Fibroblast of villous mesenchyme (primary cell): ENCODE data around the gene FAM50A. TPM values are rescaled to one million over a fixed set of nuclear protein-coding genes. Genes with fewer than 3 reads are reported as not detected.

Experiments
- DNase-seq: peaks from one replicate; pipeline ENCODE4 v3.0.0-alpha.2; 2010; ENCODE audit warnings: low read depth
- H3K4me3 ChIP-seq: 2 replicates; pipeline ENCODE4 v1.5.1; 2011; ENCODE audit warnings: low read depth, mild to moderate bottlenecking, low read length
- total RNA-seq: library from RNA; depleted of rRNA; stranded (reverse); fragments of >200 nt; gene quantifications from 2 replicates; pipeline ENCODE4 v1.2.3, GENCODE V29; 2012
- TF ChIP-seq, protein P1 (sequence below): IDR thresholded peaks from 2 replicates; pipeline ENCODE4 v1.5.1; 2012; ENCODE audit warnings: low read depth, mild to moderate bottlenecking, low read length; ENCODE audit not compliant: insufficient read depth

The FAM50A gene
- total RNA-seq, 1 donor, result 44.9 TPM

DNA sequence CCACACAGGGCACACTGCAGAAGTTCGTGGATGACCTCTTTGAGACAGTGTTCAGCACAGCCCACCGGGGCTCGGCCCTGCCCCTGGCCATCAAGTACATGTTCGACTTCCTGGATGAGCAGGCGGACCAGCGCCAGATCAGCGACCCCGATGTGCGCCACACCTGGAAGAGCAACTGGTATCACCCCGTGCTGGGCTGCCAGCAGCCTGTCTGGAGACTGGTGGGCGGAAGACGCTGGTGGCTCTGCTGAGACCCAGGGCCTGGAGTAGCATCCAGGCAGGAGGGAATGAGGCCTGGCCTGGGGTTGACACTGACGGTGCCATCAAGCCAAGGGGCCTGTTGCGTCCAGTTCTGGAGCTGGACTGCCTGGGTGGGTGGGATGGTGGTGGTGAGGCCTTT is 26.5 kb downstream of the FAM50A start:
- no peak overlapping the region for H3K4me3 ChIP-seq
- TF ChIP-seq, protein P1, sequence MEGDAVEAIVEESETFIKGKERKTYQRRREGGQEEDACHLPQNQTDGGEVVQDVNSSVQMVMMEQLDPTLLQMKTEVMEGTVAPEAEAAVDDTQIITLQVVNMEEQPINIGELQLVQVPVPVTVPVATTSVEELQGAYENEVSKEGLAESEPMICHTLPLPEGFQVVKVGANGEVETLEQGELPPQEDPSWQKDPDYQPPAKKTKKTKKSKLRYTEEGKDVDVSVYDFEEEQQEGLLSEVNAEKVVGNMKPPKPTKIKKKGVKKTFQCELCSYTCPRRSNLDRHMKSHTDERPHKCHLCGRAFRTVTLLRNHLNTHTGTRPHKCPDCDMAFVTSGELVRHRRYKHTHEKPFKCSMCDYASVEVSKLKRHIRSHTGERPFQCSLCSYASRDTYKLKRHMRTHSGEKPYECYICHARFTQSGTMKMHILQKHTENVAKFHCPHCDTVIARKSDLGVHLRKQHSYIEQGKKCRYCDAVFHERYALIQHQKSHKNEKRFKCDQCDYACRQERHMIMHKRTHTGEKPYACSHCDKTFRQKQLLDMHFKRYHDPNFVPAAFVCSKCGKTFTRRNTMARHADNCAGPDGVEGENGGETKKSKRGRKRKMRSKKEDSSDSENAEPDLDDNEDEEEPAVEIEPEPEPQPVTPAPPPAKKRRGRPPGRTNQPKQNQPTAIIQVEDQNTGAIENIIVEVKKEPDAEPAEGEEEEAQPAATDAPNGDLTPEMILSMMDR, result no peak
- no peak for DNase-seq

DNA sequence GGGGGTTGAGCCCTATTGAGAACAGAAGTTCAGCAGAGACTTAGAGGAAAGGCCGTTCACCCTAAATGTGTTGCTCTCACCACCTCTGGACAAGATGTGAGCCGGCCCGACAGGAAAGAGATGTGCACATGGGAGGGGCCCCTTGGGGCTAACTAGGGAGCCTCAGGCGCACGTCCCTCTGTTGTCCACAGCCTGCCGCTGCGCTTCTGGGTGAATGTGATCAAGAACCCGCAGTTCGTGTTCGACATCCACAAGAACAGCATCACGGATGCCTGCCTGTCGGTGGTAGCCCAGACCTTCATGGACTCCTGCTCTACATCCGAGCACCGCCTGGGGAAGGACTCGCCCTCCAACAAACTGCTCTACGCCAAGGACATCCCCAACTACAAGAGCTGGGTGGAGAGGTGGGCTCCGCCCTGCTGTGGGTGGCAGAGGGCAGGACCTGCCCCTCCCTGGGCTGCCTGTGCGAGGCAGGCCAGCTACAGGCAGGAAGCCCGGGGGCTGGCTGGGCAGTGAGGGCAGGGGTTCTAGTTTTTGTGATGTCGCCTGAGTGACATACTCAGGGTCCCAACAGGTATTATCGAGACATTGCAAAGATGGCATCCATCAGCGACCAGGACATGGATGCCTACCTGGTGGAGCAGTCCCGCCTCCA is 27.1 kb downstream of the FAM50A start:
- no peak for DNase-seq
- TF ChIP-seq, protein P1, result no peak
- no peak overlapping the region for H3K4me3 ChIP-seq

DNA sequence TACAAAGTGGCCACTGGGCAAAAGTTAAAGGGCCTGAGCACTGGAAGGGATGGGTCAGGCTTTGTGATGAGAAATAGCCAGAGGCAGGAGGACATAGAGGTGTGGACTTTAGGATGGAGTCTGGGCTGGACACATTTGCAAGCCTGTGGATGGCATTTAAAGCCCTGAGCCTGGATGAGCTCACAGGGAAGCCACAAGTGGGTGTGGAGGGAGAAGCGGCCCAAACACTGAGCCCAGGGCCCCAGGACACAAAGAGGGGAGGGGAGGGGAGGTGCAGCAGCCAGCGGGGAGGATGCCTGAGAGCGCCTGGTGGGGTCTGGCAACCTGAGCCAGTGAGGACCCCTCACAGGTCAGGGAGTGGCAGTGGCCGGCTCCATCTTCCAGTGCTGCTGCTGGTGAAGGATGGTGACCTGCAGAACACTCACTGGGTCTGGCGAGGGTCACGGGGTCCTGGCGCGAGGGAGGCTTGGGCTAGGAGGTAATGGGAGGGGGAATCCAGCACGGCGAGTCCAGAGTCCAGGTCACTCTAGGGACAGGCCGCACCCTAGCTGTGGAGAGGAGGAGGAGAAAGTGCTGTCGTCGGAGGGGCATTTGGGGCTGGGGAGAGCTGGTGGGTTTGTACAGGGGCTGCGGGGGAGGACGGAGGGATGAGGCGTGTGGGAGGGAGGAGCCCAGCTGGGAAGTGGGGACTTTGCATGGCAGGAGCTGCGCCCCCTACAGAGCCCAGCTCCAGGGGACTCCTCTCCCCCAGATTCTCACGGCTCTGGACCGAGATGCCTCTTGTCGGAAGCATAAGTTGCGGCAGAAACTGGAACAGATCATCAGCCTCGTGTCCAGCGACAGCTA is 28.1 kb downstream of the FAM50A start:
- TF ChIP-seq, protein P1, result no peak

DNA sequence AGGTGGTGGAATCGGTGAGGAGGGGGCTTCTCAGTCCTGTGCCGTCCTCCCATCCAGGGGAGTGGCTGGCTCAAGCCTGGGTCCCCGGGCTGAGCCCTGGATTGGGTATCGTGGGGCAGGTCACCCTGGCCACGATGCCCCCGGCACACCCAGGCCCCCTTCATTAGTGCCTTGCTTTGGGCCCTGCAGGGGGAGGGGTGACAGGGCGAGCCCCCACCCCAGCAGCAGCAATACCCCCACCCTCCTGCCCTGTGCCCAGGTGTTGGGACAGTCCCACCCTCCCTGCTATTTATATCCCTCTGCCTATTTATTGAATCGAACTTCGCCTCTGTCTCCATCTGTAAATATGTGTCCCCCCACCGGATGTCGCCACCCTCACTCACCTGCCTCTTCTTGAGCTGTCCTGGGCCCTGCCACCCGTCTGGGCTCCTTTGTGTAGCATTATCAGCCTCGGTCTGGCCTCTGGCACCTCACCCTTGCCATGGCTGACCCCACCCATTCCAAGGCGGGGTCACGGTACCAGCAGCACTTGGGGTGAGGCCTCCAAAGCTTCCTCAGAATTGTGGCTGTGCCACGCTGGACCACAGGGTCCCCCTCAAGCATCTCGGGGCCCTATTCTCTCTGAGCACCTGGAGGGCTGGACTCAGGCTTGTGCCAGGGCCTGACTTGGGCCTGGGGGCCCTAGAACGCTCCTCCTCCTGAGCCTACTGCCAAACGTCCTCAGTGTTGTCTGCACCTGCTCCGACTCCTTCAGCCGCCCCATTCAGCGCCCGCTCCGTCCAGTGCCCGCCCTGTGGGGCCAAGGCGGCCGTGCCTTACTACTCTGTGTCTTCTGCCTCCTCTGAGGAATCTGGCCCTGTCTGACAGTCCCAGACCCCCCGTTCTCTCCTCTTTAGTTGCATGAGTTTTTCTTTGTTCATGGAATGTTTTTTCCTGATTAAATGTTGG is 29.0 kb downstream of the FAM50A start:
- no peak for DNase-seq
- H3K4me3 ChIP-seq, result no peak overlapping the region
- TF ChIP-seq, protein P1, result no peak

More for the DNA sequence above, 28.1 kb downstream of the FAM50A start:
- no peak for DNase-seq
- H3K4me3 ChIP-seq, result no peak overlapping the region

DNA sequence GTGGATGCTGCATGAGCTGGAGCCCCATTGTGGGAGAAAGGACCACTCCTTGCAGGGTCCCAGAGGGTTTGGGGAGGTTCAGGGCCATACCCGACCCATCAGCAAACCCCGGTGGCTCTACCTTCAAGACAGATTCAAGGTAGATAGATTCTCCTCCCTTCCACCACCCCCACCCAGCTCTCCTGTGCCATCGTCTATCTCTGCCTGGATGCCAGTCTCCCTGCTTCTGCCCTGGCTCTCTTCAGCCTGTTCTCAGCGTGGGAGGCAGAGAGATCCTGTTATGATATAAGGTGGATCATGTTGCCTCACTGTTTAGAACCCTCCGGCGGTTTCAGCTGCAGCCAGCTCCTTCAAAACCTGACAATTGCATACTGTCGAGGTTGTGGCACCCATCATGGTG is 29.7 kb downstream of the FAM50A start:
- TF ChIP-seq, protein P1, result no peak

DNA sequence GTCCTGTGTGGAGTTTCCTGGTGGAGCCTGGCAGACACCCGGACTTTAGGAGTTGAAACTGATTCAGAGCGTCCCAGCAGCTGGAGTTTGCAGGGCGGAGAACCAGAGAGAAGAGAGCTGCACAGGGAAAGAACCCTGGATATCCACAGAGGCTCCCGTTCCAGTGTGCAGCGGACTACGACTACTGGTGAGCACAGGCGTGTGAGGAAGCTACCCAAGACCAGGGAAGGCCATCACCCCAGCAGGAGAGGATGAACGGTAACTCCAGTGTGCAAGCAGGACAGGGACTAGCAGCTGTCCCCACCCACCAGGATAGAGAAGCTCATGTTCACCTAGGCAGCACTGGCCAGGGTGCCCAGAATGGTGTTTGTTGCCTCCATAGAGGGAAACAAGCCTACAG is 32.9 kb downstream of the FAM50A start:
- no peak overlapping the region for H3K4me3 ChIP-seq
- DNase-seq, result no peak
- TF ChIP-seq, protein P1, result no peak

More for the DNA sequence above, 29.7 kb downstream of the FAM50A start:
- no peak for DNase-seq
- H3K4me3 ChIP-seq, result no peak overlapping the region
